ENCODE data around the gene NAT16.
A peak's percentile ranks its signal among the peaks of the same experiment; 100 is the strongest.

Gene NAT16

GRCh38 chr7:101165958-101166647 is 14.0 kb downstream of the NAT16 start:
- no peak for TF ChIP-seq JUND (IDR thresholded peaks at IDR 0.05; ENCODE audit: low read depth)
- no peak for DNase-seq (ENCODE audit: low read depth in 1 of 2, low spot score in 1 of 2)
- in situ Hi-C loops (cut with HindIII; ENCODE audit: low pct_unique_long_range_greater_than_20kb, low sequenced_read_pairs): no loop called here

DNA sequence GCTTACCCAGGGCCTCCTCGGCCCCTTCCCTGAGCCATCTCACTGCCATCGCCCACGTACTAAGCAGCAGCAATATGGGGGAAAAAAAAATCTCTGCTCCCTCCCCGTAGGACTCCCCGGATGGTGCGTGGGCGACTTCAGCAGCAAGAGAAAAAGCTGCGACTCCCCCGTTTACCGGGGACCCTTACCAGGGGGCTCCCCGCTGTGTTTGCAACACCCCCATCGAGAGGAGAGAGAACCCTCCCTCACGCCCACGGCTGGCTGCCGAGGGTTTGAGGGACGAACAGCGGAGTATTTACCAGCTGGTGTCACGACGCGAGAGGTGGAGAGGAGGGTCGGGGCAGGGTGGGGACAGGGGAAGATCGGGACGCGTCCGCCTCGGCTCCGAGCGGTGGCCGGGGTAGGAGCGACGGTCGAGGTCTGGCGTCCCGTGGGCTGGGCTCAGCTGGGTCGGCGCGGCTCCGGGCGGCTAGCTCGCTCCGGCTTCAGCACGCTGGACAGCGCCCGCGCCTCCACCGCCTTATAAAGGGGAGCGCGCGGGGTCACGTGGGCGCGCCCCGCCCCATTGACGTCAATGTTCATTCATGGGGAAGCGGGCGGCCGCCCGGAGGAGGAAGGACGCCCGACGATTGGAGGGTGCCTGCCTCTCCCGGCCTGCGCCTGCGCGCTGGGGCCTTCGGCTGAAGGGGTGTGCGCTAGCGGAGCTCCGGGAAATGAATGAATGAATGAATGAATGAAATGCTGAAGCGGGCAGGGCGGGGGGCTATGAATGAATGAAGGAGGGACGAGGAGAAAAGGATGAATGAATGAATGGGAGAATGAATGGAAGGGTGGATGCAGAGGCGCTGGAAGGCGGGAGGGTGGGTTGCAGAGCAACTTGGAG is 14.8 kb downstream of the NAT16 start, which contains the start of gene VGF:
TSS of gene VGF (minus strand) at position 495 of the 883 bp plus-strand sequence. CDS start 726 bp downstream, outside the sequence.
- in situ Hi-C loops (cut with HindIII; ENCODE audit: low pct_unique_long_range_greater_than_20kb, low sequenced_read_pairs): no loop called here
- DNase-seq (ENCODE audit: low read depth in 1 of 2, low spot score in 1 of 2): peak; percentile 90 to 95
- TF ChIP-seq JUND (IDR thresholded peaks at IDR 0.05; ENCODE audit: low read depth): no peak

GRCh38 chr7:101164071-101164840 is 15.8 kb downstream of the NAT16 start:
- peak in 1 of 2 experiments; percentile 60 for DNase-seq (ENCODE audit: low read depth in 1 of 2, low spot score in 1 of 2)

GRCh38 chr7:101163279-101164070 is 16.6 kb downstream of the NAT16 start:
- in situ Hi-C loops (cut with HindIII; ENCODE audit: low pct_unique_long_range_greater_than_20kb, low sequenced_read_pairs): no loop called here
- no peak for TF ChIP-seq JUND (IDR thresholded peaks at IDR 0.05; ENCODE audit: low read depth)
- DNase-seq (ENCODE audit: low read depth in 1 of 2, low spot score in 1 of 2): peak in 1 of 2 experiments; percentile 59

More at GRCh38 chr7:101164071-101164840, 15.8 kb downstream of the NAT16 start:
- in situ Hi-C loops (cut with HindIII; ENCODE audit: low pct_unique_long_range_greater_than_20kb, low sequenced_read_pairs): no loop called here
- TF ChIP-seq JUND (IDR thresholded peaks at IDR 0.05; ENCODE audit: low read depth): no peak

GRCh38 chr7:101162551-101163278 is 17.4 kb downstream of the NAT16 start:
- peak; percentile 62 to 73 for DNase-seq (ENCODE audit: low read depth in 1 of 2, low spot score in 1 of 2)
- TF ChIP-seq JUND (IDR thresholded peaks at IDR 0.05; ENCODE audit: low read depth): no peak
- in situ Hi-C loops (cut with HindIII; ENCODE audit: low pct_unique_long_range_greater_than_20kb, low sequenced_read_pairs): no loop called here

DNA sequence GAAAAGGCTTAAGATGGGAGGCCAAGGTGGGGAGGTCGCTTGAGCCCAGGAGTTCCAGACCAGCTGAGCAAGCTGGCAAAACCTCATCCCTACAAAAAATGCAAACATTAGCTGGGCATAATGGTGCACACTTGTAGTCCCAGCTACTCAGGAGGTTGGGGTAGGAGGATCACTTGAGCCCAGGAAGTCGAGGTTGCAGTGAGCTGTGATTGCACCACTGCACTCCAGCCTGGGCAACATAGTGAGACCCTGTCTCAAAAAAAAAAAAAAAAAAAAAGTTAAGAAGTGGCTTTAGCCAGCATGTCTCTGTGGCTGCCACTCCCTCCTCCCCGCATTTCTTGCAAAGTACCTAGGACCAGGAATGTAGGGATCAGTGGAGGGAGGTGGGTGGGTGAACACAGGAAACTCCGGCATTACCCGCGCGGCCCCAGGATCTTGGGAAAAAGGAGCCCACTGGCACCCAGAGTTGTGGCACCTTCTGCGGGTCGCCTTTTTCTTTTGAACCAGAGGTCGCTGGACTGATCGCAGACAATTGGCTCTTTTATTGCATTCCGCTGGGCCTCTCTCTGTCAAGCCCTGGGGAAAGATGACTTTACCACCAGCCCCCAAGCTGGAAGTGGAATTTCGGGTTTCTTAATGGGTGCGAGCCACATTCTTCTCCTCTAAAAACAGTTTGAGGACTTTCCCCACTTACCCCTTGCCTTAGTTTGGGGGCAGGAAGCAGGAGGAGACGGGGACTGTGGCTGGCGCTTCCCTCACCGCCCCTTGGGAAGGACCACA is 18.2 kb downstream of the NAT16 start:
- in situ Hi-C loops (cut with HindIII; ENCODE audit: low pct_unique_long_range_greater_than_20kb, low sequenced_read_pairs): no loop called here
- no peak for TF ChIP-seq JUND (IDR thresholded peaks at IDR 0.05; ENCODE audit: low read depth)
- DNase-seq (ENCODE audit: low read depth in 1 of 2, low spot score in 1 of 2): peak in 1 of 2 experiments; percentile 47

DNA sequence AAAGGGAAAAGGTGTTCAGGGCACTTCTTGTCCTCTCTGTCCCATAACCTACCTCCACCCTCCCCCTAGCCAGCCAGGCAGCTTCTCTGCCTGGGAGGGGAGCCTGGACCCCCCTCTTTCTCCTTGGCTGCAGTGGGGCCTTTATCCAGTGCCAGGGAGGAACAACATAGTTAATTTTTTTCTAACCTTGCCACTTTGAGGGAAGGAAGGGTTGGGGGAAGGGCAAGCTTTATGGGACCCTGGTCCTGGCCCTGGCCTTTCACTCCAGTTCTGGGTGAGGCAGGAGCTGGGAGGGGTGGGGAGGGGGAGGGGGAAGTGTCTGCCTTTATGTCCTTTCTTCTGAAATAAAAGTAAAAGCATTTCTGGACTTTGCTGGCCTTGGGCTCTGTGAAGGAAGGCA is 19.2 kb downstream of the NAT16 start:
- in situ Hi-C loops (cut with HindIII; ENCODE audit: low pct_unique_long_range_greater_than_20kb, low sequenced_read_pairs): no loop called here
- DNase-seq (ENCODE audit: low read depth in 1 of 2, low spot score in 1 of 2): no peak
- no peak for TF ChIP-seq JUND (IDR thresholded peaks at IDR 0.05; ENCODE audit: low read depth)

GRCh38 chr7:101159696-101160674 is 20.1 kb downstream of the NAT16 start:
- no peak for TF ChIP-seq JUND (IDR thresholded peaks at IDR 0.05; ENCODE audit: low read depth)
- in situ Hi-C loops (cut with HindIII; ENCODE audit: low pct_unique_long_range_greater_than_20kb, low sequenced_read_pairs): no loop called here
- DNase-seq (ENCODE audit: low read depth in 1 of 2, low spot score in 1 of 2): no peak

- no peak for DNase-seq (ENCODE audit: low read depth in 1 of 2, low spot score in 1 of 2)
- TF ChIP-seq JUND (IDR thresholded peaks at IDR 0.05; ENCODE audit: low read depth): no peak
- in situ Hi-C loops (cut with HindIII; ENCODE audit: low pct_unique_long_range_greater_than_20kb, low sequenced_read_pairs): no loop called here
These were observed 23.1 kb downstream of the NAT16 start for GRCh38 chr7:101156866-101157589.
